NOMO-1 treated with DMSO at 0.1 percent for 48 hours (cell line): Measurements from ENCODE around the gene LDLRAD4.

Experiments used
- DNase-seq: peaks from one replicate; lab custom pipeline; 2025; ENCODE audit not compliant: unreplicated experiment; lab: John Stamatoyannopoulos, UW

The LDLRAD4 gene

DNA sequence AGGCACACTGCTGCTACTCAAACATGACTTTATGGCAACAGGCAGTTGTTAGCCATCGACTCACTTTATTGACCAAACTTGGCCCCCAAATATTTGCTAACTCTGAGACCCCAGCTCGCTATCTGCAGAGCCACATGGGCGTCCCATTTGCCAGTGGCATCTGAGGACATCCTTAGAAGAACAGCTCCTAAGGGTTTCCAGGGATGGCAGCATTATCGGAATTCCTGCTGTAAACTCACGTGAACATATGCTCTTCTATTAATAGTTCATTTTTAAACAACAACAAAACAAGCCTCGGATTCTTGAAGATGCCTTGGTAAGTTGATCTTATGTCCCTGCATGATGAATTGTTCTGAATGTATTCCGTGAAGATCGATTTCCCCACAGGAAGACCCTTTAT is 181.0 kb downstream of the LDLRAD4 start:
- DNase-seq = no peak

DNA sequence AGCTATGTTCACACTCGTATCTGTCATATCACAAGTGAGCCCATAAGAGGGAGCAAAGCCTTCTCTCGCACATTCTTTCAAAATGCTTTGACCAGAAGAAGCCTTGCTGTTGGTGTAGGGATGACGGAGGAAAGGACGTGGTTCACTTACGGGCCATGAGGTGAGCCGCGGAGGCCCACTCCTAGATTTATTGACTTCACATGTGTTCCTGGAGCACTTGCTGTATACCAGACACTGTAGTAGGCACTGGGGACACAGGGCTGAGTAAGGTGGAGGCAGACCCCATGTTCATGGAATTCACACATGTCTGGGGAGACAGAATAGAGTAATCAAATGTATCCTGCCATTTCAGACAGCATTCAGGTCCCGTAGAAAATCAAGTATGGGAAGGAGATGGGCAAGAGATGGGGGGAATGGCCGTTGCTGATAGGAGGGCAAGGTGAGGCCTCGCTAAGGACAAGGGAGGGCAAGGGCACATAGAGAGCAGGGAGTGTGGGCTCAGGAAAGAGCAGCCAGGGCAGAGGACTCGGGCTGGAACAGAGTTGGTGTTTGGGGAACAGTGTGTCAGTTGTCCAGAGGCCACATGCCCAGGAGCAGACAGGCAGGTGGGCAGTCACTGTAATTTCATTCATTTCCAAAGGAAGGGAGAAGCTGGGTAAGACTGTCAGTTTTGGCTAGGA is 182.2 kb downstream of the LDLRAD4 start:
- DNase-seq = no peak

DNA sequence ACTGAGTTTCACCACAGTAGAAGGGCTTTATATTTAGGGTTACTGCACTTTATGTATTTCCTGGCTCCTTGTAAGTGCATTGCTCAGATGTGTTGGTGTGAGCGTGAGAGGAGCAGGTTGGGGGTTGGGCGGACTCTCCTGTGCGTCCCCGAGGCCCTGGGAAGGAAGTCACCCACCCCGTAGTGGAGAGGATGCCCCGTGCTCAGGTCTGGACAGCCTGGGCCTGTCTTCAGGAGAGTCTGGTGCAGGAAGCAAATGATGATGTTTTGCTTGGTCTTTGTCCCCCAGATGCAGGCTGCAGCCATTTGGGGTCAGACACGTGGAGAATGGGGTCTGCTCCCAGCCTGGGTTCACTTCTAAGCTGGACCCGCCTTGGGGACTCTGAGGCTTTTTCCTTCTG is 182.8 kb downstream of the LDLRAD4 start:
- DNase-seq = no peak

DNA sequence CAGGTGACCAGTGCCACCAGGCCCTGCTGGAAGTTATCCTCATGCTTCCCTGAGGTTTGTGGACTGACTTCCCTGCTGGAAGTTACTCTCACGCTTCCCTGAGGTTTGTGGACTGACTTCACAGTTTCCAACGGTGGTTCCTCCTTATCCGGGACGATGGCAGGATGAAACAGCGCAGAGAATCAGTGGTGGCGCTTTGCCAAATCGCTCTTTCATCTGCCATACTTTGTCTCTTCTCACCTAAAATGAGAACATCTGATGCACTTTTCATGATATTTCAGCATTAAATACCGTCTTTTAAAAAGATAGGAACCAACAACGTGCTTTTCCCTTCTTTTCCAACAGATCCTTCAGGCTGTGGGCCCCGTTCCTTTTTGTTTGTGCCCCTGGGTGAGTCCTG is 183.3 kb downstream of the LDLRAD4 start:
- DNase-seq = no peak

DNA sequence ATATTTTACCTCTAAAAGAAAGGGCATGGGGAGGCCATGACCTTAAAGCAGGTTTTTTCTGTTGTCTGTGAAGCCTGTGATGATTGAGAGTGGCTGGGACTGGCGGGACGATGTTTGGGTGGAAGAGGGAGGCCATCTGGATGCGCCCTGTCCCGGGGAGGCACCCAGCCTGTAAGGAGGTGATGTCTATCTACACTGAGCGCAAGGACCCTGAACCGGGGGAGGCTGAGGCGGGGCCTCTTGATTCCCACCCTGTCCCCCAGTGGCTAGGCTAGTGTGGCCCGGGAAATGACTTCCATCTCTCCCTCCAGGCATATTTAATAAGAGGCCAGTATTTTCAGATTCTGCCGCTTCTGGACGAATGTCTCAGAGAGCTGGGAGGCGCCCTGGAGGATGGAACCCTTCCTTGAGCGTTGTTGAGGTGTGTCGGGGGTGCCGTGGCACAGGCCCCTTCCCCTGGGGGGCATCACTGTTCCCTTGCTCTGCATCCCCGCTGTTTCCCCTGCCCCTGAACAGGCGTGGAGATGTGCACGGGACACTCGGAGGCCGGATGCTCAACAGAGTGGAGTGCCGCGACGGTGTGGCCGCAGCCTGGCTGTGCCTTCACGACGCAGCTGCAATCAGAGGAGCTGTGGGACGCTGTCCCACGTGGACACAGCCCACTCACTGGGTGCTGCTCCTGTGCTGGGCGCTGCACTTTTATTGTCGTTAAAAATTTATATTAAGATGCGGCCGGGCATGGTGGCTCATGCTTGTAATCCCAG is 185.4 kb downstream of the LDLRAD4 start:
- no peak for DNase-seq

DNA sequence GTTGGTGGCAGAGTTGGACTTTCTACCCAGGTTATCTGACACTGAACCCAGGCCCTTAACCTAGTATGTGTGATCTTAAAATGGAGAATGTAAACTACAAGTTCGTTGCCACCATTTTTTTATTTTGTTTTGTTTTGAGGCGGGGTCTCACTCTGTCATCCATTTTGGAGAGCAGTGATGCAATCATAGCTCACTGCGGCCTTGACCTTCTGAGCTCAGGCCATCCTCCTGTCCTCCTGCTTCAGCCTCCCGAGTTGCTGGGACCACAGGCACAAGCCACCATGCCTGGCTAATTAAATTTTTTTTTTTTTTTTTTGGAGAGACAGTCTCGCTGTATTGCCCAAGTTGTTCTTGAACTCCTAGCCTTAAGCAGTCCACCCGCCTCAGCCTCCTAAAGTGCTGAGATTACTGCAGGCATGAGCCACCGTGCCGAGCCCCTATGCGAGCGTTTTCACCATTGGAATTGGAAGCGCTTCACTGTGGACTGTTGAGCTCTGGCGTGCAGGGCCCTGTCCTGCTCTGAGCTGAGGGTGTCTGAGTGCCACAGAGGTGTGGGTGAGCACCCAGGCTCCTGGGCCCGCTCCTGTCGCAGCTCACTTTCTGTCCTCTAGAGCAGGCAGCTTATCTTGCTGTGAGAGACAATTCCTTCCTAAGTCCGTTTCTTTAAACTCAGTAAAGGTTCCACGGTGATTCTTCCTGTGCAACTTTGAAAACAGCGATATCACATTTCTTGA is 186.9 kb downstream of the LDLRAD4 start:
- no peak for DNase-seq

DNA sequence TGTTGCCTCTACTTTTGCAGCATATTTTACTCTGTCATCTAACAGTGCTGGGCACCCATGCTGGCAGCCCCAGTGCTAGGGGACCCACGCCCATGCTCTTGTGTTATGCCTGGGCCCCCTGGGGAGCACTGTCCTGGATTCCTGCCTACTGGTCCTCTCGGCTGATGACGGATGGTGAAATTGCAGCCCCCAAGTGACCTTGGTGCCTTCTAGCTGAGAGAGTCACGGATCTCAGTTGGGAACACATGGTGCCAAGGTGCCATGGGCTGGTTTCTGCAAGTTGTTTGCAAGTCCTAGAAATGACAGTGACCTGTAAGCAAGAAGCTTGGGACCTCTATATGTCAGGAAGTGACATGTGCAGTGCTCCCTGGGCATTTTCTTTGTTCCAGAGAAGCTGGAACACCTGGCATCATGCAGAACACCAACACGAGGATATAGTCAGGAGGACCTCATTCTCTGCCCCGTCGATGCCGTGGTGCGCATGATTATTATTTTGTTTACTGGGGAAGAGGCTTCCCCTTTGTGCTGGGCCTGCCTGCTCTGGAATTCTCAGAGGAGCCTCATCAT is 187.6 kb downstream of the LDLRAD4 start:
- DNase-seq = no peak

DNA sequence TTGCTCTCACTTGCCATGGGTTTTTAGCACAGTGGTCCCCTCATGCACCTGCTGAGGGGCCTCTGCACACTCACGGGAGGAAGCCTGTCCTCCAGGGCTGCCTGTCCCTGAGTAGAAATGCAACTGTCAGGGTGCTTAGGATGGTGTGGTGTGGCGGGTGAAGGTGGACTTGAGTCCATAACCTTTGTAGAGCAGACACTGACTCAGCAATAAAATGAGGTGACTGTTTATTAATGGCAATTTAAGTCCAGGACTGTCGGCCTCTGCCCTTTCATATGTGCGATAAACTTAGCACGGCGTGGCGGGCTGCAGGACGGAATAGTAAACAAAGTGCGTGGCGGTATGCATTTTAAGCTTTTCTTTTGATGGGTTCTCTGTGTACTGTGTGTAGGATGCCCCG is 188.2 kb downstream of the LDLRAD4 start:
- no peak for DNase-seq

DNA sequence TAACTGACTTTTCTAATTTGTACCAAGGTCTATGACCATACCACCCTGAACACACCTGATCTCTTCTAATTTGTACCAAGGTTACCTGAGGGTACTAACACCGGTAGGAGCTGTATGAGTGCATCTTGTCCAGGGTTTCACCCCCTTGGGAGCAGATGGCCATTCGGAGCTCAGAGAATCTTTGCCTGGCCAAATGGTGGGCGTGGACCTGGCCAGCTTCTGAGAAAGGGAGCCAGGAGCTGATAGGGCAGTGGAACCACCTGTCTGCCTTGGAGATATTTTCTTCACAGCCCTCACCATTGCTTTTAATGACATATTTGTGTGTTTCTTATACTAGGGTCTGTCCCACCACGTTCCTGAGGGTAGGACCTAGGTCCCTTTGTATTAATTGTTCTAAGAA is 188.9 kb downstream of the LDLRAD4 start:
- no peak for DNase-seq

DNA sequence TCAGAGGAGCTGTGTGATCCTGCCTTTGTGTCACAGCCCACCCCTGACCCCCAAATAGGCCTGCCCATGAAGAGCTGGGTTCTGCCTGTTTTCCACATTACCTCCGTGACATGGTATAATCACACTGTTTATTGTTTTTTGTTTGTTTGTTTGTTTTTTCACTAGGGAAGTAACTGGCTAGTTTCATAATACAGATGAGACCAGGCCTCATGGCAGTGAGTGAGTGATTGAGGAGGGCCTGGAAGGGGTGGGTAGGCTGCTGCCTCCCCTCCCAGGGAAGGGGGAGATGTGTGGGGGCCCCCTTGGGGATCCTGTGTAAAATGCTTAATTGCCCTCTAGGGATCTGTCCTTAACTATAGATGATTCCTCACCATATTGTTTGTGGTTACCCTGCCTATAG is 190.5 kb downstream of the LDLRAD4 start:
- no peak for DNase-seq

DNA sequence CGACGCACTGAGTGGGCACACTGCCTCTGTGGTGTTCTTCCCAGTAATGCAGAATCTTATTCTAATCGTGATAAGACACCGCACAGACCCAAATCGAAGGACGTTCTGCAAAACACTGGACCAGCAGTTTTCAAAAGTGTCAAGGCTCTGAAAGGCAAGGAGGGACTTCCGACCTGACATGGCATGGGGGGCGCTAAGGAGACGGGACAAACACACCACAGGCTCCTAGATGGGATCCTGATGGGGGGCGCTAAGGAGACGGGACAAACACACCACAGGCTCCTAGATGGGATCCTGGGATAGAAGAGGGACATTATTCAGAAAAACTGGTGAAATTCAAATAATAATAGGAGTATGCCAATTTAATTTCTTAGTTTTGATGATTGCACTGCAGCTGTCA is 191.4 kb downstream of the LDLRAD4 start:
- DNase-seq = no peak

DNA sequence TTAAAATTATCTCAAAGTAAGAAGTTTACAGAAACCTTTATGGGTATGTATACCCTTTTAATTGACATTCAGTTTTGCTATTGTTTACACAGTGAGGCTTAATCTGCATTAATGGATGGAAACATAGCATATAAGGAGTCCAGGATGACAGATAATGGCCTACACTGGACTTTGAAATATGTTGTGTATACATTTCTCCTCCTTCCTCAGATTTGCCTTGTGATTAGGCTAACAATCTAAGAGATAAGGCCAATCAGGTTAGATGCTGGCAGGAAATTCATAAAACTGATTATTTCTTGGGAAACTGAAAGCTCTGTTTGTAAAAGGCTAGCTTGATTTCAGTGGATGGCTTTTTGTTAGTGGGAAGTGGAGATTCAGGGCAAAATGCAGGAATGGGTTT is 191.9 kb downstream of the LDLRAD4 start:
- DNase-seq = no peak

DNA sequence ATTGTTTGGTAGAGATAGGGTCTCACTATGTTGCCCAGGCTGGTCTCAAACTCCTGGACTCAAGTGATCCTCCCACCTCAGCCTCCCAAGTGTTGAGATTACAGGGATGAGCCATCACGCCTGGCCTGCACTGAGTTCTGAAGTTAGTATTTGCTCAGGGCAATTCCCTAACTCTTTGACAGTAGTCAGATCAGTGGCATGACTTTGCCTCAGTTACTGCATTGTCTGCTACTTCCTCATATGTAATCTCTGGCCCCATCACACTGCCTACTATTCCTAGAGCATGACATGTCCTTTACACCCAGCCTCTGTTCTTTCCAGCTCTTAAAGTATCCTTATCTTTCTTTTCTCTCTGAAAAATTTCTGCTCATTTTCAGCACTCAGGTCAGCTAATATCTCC is 193.5 kb downstream of the LDLRAD4 start:
- no peak for DNase-seq

DNA sequence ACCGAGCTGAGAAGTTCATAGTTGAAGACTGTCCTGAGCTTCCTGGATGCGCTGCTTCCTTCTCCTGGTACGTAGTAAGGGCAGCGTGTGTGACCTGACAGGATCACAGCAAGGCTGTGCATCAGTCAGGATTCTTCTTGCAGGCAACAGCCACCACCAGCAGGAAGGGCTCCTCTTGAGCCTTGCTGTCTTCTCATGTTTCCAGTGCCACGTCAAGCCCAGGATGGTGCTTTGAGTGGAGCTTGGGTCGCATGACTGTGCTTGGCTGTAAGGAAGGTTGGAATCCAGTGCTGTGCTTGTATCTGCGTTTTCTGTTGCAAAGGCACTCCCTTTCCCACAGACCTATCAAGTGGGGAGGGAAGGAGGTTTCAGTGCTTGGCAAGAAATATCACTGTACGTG is 194.3 kb downstream of the LDLRAD4 start:
- no peak for DNase-seq

DNA sequence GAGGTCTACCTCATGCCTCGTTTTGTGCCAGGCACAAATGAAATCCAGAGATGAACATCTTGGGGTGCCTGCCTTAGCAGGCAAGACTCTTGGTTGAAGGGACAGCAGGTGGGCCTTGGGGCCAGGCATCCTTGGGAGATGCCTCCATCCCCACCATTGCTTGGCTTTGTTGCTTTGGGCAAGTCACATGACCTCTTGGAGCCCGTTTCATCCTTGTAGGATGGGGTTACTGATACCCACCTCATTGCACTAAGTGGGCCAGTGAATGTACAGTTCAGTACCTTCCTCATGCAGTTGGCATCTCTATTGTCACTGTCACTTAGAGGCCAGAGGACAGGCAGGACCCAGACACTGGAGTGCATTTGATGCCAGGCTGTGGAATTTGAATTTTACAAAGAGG is 195.5 kb downstream of the LDLRAD4 start:
- DNase-seq = no peak

DNA sequence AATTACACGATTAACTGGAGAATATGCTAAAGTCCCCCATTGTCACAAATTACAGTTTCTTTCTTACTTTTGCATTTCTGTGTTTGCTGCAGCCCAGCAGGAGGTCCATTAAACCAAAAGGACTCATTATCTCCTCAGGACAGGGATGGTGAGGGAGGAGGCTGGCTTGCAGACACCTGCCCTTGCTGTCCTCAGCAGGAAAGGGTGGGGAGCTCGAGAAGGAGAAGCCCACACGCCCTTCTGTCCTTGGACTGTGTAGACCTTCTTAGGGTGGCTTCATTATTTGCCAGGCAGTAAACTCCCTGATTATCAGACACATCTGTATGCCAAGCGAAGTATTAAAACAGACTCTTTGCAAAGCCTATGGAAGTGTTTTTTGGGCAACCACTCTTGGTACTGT is 196.0 kb downstream of the LDLRAD4 start:
- no peak for DNase-seq

DNA sequence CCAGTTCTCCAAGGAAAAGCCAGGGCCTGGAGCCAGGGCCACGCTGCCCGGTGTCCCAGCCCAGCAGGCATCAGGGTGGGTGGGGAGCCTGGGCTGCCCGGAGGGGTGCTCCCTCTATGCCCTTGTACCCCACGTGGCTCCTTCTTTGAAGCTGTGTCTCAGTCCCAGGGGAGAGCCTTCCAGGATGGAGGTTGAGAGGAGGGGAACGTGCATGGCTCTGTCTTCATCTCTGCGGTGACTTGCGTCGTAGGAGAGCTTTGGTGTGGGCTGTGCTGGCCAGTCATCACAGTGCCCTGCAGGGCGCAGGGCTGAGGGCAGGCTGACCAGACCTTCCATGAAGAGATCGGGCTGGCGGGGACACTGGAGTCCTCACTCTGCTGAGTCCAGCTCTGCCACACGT is 197.2 kb downstream of the LDLRAD4 start:
- DNase-seq = no peak

DNA sequence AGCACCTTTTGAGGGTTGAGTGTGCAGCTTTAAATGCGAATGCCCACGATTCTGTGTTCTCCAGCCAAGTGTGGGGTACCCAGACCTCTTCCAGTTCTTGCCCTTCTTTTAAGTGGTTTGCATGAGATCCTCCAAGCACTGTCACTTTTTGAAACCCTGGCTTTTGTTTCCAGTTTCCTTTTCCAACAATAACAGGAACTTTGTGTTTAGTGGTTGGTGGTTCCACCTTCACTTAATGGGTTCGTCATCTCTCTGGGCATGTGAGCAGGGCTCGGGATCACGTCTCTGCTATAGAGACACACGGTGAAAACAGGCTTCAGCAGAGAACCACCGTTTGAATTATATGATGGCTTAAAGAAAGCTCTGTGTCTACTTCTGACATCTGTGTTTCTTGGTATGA is 197.6 kb downstream of the LDLRAD4 start:
- DNase-seq = peak; percentile 23

DNA sequence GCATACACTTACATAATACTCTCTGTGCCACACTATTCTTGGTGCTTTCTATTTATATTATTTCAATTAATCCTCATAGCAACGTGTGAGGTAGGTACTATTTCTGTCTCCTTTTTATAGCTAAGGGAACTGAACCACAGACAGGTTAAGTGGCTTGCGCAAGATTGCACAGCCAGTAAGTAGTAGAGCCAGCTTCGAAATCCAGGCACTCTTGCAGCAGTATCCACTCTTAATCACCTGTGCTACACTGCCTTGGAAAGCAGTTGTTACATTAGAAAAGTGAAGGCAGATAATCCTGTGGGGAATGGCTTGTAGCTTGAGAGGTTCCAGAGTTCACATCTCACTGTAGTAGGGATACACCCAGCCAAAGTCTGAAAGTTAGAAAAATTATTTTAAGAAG is 198.3 kb downstream of the LDLRAD4 start:
- DNase-seq = peak; percentile 21

DNA sequence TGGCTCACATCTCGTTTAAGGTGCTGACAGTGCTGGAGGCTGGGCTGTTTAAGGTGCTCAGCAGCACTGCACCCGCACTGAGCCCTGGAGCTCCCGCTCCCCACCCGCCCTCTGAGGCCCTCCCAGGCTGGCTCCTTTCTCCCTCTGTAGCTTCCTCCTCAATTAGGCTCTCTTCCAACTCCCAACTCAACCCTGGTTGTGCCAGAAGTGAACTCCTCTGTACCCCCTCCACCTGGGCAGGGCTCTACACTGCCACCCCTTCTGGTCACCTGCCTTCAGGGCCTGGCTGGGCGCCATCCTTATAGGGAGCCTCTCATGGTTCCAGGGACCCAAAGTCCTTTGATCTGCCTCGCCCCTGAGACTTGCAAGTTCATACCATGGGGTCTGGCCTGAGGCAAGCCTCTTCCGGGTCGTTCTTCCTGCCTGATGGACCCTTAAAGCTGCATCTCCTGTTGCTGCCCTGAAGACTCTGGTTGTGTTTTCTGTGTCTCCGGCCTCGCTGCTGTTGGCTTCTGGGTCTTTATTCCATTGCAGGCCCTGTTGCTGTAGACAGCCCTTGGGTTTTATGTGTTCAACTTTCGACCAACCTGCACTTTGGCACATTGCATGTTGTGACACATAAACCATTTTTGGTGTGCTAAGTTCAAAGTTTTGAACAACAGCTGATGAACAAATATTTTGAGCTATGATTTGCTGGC is 199.6 kb downstream of the LDLRAD4 start:
- DNase-seq = no peak

DNA sequence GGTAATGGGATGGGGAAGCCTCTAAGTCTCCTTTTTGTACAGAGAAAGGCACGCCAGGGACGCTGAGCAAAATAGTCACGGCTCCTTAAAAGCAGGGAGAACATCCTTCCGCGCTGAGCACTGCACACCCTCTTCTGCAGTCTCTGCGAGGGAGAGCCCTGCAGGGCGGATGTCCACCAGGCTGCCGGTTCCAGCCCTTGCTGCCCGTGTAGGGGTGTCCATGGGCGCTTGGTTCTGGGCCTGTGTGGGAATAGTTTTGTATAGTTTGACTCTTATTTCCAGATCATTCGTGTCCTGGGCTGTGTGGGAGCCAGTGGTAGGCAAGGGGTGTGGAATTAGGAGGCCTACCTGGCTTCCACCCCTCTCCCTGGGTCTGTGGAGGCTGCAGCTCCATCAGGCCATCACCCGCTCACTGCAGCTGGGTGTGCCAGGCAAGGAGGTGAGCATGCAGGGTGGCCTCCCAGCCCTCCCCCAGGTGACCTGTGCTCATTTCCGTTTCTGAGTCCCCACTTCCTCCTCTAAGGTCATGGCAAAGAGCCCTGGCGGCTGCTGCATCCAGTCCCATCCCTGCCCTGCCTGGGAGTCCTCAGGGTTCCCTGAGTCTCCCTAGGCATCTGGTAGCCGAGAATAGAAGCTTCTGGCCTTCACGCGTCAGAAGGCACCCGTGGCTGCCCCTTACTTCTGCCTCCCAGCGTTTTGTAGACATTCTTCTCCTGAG is 202.6 kb downstream of the LDLRAD4 start:
- DNase-seq = no peak
